IMR-90 (cell line): Measurements from ENCODE around the gene C5AR1. TPM values are rescaled to one million over a fixed set of nuclear protein-coding genes. Genes with fewer than 3 reads are reported as not detected.
A peak's percentile ranks its signal among the peaks of the same experiment; 100 is the strongest.

Source experiments
- ATAC-seq: fragments of 200-7000 bp; cut with Tn5 transposase; 2 replicates; pipeline ENCODE4 v1.9.1; 2020; ENCODE audit warnings: low read depth, mild to moderate bottlenecking, moderate library complexity
- BruUV-seq: library from RNA; stranded (reverse); fragments of 400-500 nt; replicated peaks from 2 replicates; lab custom pipeline; 2021; lab: Mats Ljungman, UMichigan
- CTCF ChIA-PET: fragments of 300-600 bp; formaldehyde crosslinking; extraction: SDS; loops from one replicate; lab custom pipeline; 2021; ENCODE audit warnings: antibody characterized with exemption; lab: Yijun Ruan, JAX
- POLR2A ChIA-PET: fragments of 300-600 bp; sonication (Branson Sonifier 250); formaldehyde crosslinking; loops from one replicate; lab custom pipeline; 2022; ENCODE audit warnings: antibody characterized with exemption; ENCODE audit not compliant: unreplicated experiment; lab: Charles Lee
- DNase-seq: peaks from one replicate; pipeline ENCODE4 v3.0.0; 2013
- H2AFZ ChIP-seq: replicated peaks from 2 replicates; pipeline ENCODE3; 2013; ENCODE audit warnings: low read length, mild to moderate bottlenecking; ENCODE audit not compliant: poor library complexity
- H2AK5ac ChIP-seq: 2 replicates; pipeline ENCODE4 v1.6.1; 2013; ENCODE audit warnings: low read depth, low read length, inconsistent platforms
- H2AK9ac ChIP-seq: replicated peaks from 2 replicates; pipeline ENCODE3; 2013; ENCODE audit warnings: mild to moderate bottlenecking, low read depth, low read length, moderate library complexity; ENCODE audit not compliant: poor library complexity
- H2BK120ac ChIP-seq: 2 replicates; pipeline ENCODE4 v1.6.1; 2013; ENCODE audit warnings: low read depth, low read length, inconsistent platforms
- H2BK15ac ChIP-seq: 3 replicates; pipeline ENCODE4 v1.6.1; 2013; ENCODE audit warnings: low read depth, low read length, inconsistent platforms
- H2BK20ac ChIP-seq: 2 replicates; pipeline ENCODE4 v1.6.1; 2013; ENCODE audit warnings: low read depth, mild to moderate bottlenecking, inconsistent platforms, low read length, moderate library complexity
- H2BK5ac ChIP-seq: 2 replicates; pipeline ENCODE4 v1.6.1; 2013; ENCODE audit warnings: mild to moderate bottlenecking, low read depth, low read length, inconsistent platforms; ENCODE audit not compliant: poor library complexity, severe bottlenecking
- H3K14ac ChIP-seq: replicated peaks from 2 replicates; pipeline ENCODE4 v1.6.1; 2013; ENCODE audit warnings: low read depth, low read length, inconsistent platforms
- H3K18ac ChIP-seq: 2 replicates; pipeline ENCODE4 v1.6.1; 2013; ENCODE audit warnings: low read depth, low read length, control low read depth
- H3K23ac ChIP-seq: 2 replicates; pipeline ENCODE4 v1.6.1; 2013; ENCODE audit warnings: low read depth, low read length, inconsistent platforms
- H3K27ac ChIP-seq: 2 replicates; pipeline ENCODE4 v1.5.1; 2013; ENCODE audit warnings: mild to moderate bottlenecking, control low read depth, low read length; ENCODE audit not compliant: insufficient read depth
- H3K27me3 ChIP-seq: 2 replicates; pipeline ENCODE4 v1.6.1; 2013; ENCODE audit warnings: low read length; ENCODE audit not compliant: control insufficient read depth, insufficient read depth
- H3K36me3 ChIP-seq: 2 replicates; pipeline ENCODE4 v1.6.1; 2013; ENCODE audit warnings: low read length, mixed read lengths; ENCODE audit not compliant: control insufficient read depth, insufficient read depth
- H3K4ac ChIP-seq: 2 replicates; pipeline ENCODE4 v1.6.1; 2013; ENCODE audit warnings: low read depth, low read length, inconsistent platforms
- H3K4me1 ChIP-seq: 2 replicates; pipeline ENCODE4 v1.6.1; 2013; ENCODE audit warnings: low read length, mixed read lengths; ENCODE audit not compliant: control insufficient read depth, insufficient read depth
- H3K4me2 ChIP-seq: 2 replicates; pipeline ENCODE4 v1.6.1; 2013; ENCODE audit warnings: low read depth, mild to moderate bottlenecking, control low read depth, low read length, moderate library complexity
- H3K4me3 ChIP-seq: 2 replicates; pipeline ENCODE4 v1.5.1; 2013; ENCODE audit warnings: low read depth, mild to moderate bottlenecking, control low read depth, low read length, moderate library complexity; ENCODE audit not compliant: insufficient read depth
- H3K56ac ChIP-seq: 2 replicates; pipeline ENCODE4 v1.6.1; 2013; ENCODE audit warnings: low read length, inconsistent platforms; ENCODE audit not compliant: insufficient read depth; ENCODE audit errors: extremely low read depth
- H3K79me1 ChIP-seq, 2 experiments: 2 replicates each; pipeline ENCODE4 v1.6.1; 2013; ENCODE audit warnings: low read length in 2 of 2, inconsistent platforms in 1 of 2, low read depth in 1 of 2
- H3K9ac ChIP-seq: 2 replicates; pipeline ENCODE4 v1.6.1; 2013; ENCODE audit warnings: low read depth, low read length, control low read depth
- H3K9me1 ChIP-seq: 2 replicates; pipeline ENCODE4 v1.6.1; 2013; ENCODE audit warnings: low read length, inconsistent platforms; ENCODE audit not compliant: insufficient read depth
- H3K9me3 ChIP-seq: 2 replicates; pipeline ENCODE4 v1.6.1; 2013; ENCODE audit warnings: low read length; ENCODE audit not compliant: control insufficient read depth, insufficient read depth
- H4K20me1 ChIP-seq: 2 replicates; pipeline ENCODE4 v1.6.1; 2013; ENCODE audit warnings: low read length, inconsistent platforms; ENCODE audit not compliant: insufficient read depth
- H4K5ac ChIP-seq: 2 replicates; pipeline ENCODE4 v1.6.1; 2013; ENCODE audit warnings: mild to moderate bottlenecking, low read depth, low read length, control low read depth
- H4K8ac ChIP-seq, 2 experiments: 2 replicates each; pipeline ENCODE4 v1.6.1; 2013; ENCODE audit warnings: low read depth in 2 of 2, low read length in 2 of 2, control low read depth in 1 of 2, inconsistent platforms in 1 of 2
- H4K91ac ChIP-seq: 2 replicates; pipeline ENCODE4 v1.6.1; 2013; ENCODE audit warnings: low read depth, low read length, inconsistent platforms; ENCODE audit not compliant: insufficient read depth
- FOS ChIP-seq: fragments of 150-350 bp; IDR thresholded peaks from 2 replicates; pipeline ENCODE4 v1.6.1; 2016; ENCODE audit warnings: low read depth, low read length
- MAZ ChIP-seq: IDR thresholded peaks from 2 replicates; pipeline ENCODE4 v1.6.1; 2012; ENCODE audit warnings: low read depth, mild to moderate bottlenecking, low read length, improper control_type of control experiment, moderate library complexity, borderline replicate concordance
- MXI1 ChIP-seq: IDR thresholded peaks from 2 replicates; pipeline ENCODE4 v1.6.1; 2012; ENCODE audit warnings: low read depth, mild to moderate bottlenecking, low read length, moderate library complexity, borderline replicate concordance
- POLR2A ChIP-seq: IDR thresholded peaks from 2 replicates; pipeline ENCODE4 v1.6.1; 2012; ENCODE audit warnings: mild to moderate bottlenecking, low read depth, low read length
- RAD21 ChIP-seq: IDR thresholded peaks from 2 replicates; pipeline ENCODE4 v1.6.1; 2012; ENCODE audit warnings: low read length, improper control_type of control experiment
- RFX5 ChIP-seq: IDR thresholded peaks from 2 replicates; pipeline ENCODE4 v1.8.0; 2012; ENCODE audit warnings: low read depth, mild to moderate bottlenecking, low read length, moderate library complexity
- SMC3 ChIP-seq: fragments of 150-350 bp; IDR thresholded peaks from 2 replicates; pipeline ENCODE4 v1.6.1; 2016; ENCODE audit warnings: low read depth, mild to moderate bottlenecking, antibody characterized with exemption, low read length, moderate library complexity
- WGBS, 2 experiments: methylation state at CpG; one replicate each; pipeline versions ENCODE4 v1.1.5 to v1.1.7; 2013; ENCODE audit warnings: missing lambda C conversion rate in 2 of 2; ENCODE audit not compliant: insufficient read length in 1 of 2; ENCODE audit errors: extremely low coverage in 2 of 2; 5-methylcytosine and 5-hydroxymethylcytosine counted together
- dilution Hi-C: fragments of 300-500 bp; cut with HindIII; formaldehyde crosslinking; loops from one replicate; pipeline ENCODE4 v1.14.3; 2018; ENCODE audit warnings: low sequenced_read_pairs; ENCODE audit not compliant: unreplicated experiment
- in situ Hi-C: fragments of 300-500 bp; cut with MboI; formaldehyde crosslinking; loops from 3 replicates; pipeline ENCODE4 v1.14.3; 2019; ENCODE audit warnings: low sequenced_read_pairs, inconsistent platforms, mixed read lengths
- intact Hi-C: fragments of 100-400 bp; cut with micrococcal nuclease; formaldehyde crosslinking; loops from 2 replicates; pipeline ENCODE4 v1.10.0; 2022
- polyA plus RNA-seq, 3 experiments: library from polyadenylated mRNA; depleted of rRNA; stranded (reverse); fragments of >200 nt; gene quantifications; 2 replicates each; pipeline ENCODE4 v1.2.3, GENCODE V29; 2012; ENCODE audit warnings: low replicate concordance in 1 of 3
- total RNA-seq: library from RNA; depleted of rRNA; stranded (reverse); fragments of >200 nt; gene quantifications from 2 replicates; pipeline ENCODE4 v1.2.3, GENCODE V29; 2012
- TF ChIP-seq, protein P1 (sequence below): fragments of 150-350 bp; IDR thresholded peaks from 2 replicates; pipeline ENCODE4 v1.6.1; 2016; ENCODE audit warnings: low read depth, mild to moderate bottlenecking, low read length, moderate library complexity, borderline replicate concordance

Gene C5AR1
- total and polyA plus RNA-seq, 2 of the 4 experiments (the other 2 are of a cell fraction) = under 0.01 to 1.0 TPM

DNA sequence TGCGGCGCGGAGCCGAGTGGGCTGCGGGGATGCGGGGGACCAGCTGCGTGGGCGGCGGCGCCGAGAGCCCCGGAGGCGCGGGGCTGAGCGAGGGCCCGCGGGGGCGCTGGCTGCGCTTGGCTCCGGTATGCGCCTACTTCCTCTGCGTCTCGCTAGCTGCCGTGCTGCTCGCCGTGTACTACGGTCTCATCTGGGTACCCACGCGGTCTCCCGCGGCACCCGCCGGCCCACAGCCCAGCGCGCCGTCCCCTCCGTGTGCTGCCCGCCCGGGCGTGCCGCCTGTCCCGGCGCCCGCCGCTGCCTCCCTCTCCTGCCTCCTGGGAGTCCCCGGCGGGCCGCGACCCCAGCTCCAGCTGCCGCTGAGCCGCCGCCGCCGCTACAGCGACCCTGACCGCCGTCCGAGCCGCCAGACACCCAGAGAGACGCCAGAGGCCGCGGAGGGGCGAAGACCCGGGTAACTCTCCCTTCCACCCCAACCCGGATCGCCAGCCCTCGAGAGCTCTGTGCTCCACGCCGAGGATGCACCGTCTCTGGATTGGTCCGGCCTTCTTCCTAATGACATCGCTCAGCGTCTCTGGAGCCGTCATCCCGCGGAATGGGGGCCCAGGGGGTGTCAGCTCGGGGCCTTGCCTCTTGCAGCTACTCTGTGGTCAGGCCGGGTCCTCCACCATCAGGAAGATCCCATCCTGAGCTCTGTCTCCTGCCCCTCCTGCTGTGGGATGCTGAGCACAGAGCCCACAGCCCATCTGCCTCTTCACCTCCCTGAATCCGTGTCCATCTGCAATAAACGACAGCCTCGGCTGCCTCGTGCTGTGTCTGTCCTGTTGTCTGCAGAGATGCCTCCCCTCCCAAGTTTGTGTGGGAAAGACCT lies 34.5 kb upstream of the C5AR1 start:
- Histone ChIP-seq H3K9me1 (peaks cover 13% of the 10 kb centered on the region), H3K79me1 (peaks cover 6 to 35% of the 10 kb centered on the region in 2 experiments; a peak in 3 of 4 replicates), H3K4me2 (peak overlapping the region; percentile 67), H2AFZ (peak overlapping the region; percentile 90), H3K14ac (peak overlapping the region; percentile 78), H2BK120ac (peak overlapping the region; percentile 38; the same call in 1 of the 2 replicates), H3K23ac (peak overlapping the region; percentile 63), H4K5ac (no peak overlapping the region), H3K4me3 (peak overlapping the region; percentile 68), H2BK15ac (no peak overlapping the region), H3K18ac (no peak overlapping the region), H4K91ac (peak overlapping the region; percentile 44), H3K9me3 (no peaks in the 10 kb centered on the region), H3K9ac (peak overlapping the region; percentile 48), H2AK5ac (peak overlapping the region; percentile 79; the same call in 1 of the 2 replicates), H4K20me1 (peaks cover 20% of the 10 kb centered on the region), H2BK5ac (peak overlapping the region; percentile 18), H3K27ac (peak overlapping the region; percentile 48), H2BK20ac (peak overlapping the region; percentile 26; the same call in 1 of the 2 replicates), H2AK9ac (peak overlapping the region; percentile 90), H3K27me3 (no peaks in the 10 kb centered on the region), H3K36me3 (peaks cover 24% of the 10 kb centered on the region), H3K4me1 (peaks cover 14% of the 10 kb centered on the region), H3K4ac (peak overlapping the region; percentile 67), H3K56ac (peak overlapping the region; percentile 35; the same call in 1 of the 2 replicates), H4K8ac (no peak overlapping the region; a peak in 1 of 4 replicates)
- CTCF ChIA-PET = interaction anchor here (0.8 to 1.4 kb wide), 4 partner anchors 9 to 117 kb away, joined by 3 read pairs; partner anchors contain the start of gene CCDC9
- dilution Hi-C loops = no loop called here
- in situ Hi-C loops = loop anchor here (25.0 kb wide), 1 partner anchor 437 kb away; the partner anchor contains the start of gene EHD2
- POLR2A ChIA-PET = interaction anchor here (0.8 to 1.0 kb wide), 2 partner anchors 19 to 65 kb away, joined by 3 to 4 read pairs; partner anchors contain the start of gene CCDC9
- BruUV-seq = TSS peak; percentile 43
- WGBS, 2 experiments = 3% methylated on average over 56 of the region's 82 CpGs; no CpG with 5 or more reads in 1 of the 2 experiments
- no peak for DNase-seq
- ATAC-seq = peak; percentile 10
- intact Hi-C loops = no loop called here
- TF ChIP-seq FOS (no peak), RFX5 (no peak), RAD21 (no peak), MXI1 (no peak), MAZ (no peak), POLR2A (peak; percentile 13; the same call in 1 of the 2 replicates), SMC3 (no peak)
- TF ChIP-seq, protein P1, sequence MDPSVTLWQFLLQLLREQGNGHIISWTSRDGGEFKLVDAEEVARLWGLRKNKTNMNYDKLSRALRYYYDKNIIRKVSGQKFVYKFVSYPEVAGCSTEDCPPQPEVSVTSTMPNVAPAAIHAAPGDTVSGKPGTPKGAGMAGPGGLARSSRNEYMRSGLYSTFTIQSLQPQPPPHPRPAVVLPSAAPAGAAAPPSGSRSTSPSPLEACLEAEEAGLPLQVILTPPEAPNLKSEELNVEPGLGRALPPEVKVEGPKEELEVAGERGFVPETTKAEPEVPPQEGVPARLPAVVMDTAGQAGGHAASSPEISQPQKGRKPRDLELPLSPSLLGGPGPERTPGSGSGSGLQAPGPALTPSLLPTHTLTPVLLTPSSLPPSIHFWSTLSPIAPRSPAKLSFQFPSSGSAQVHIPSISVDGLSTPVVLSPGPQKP = no peak
